Hematopoietic multipotent progenitor cell treated with erythropoietin and hydrocortisone succinate and interleukin-3 and kit ligand, for 6 days (in vitro differentiated cells): ENCODE data around the gene GLE1.
"Not testable (repeated sequence)": the region's sequence is repeated elsewhere in the genome, so short reads cannot be mapped to it uniquely, and the experiment has no call there.

Experiments used
- DNase-seq: peaks from one replicate; pipeline ENCODE4 v3.0.0-alpha.2; 2015

GLE1 gene

GRCh38 chr9:128497824-128498610 lies 6.5 kb upstream of the GLE1 start:
- no peak for DNase-seq

- DNase-seq = no peak
These were observed 5.6 kb upstream of the GLE1 start for GRCh38 chr9:128498911-128499310.

- DNase-seq = no peak
These were observed 4.6 kb upstream of the GLE1 start for GRCh38 chr9:128499920-128500319.

GRCh38 chr9:128503415-128503825 lies 1.1 kb upstream of the GLE1 start:
- not testable (repeated sequence) for DNase-seq

GRCh38 chr9:128503870-128504269 lies 649 bp upstream of the GLE1 start:
- peak; percentile 33 for DNase-seq

GRCh38 chr9:128505414-128505765 lies 871 bp downstream of the GLE1 start:
- no peak for DNase-seq

GRCh38 chr9:128505906-128506305 lies 1.4 kb downstream of the GLE1 start:
- not testable (repeated sequence) for DNase-seq

GRCh38 chr9:128512820-128513219 lies 8.3 kb downstream of the GLE1 start:
- DNase-seq = no peak

GRCh38 chr9:128521956-128522355 lies 17.4 kb downstream of the GLE1 start:
- no peak for DNase-seq

- DNase-seq = no peak
These were observed 18.8 kb downstream of the GLE1 start for GRCh38 chr9:128523199-128523925.

- DNase-seq = no peak
These were observed 22.2 kb downstream of the GLE1 start for GRCh38 chr9:128526720-128527119.

GRCh38 chr9:128528445-128529160 lies 24.1 kb downstream of the GLE1 start:
- DNase-seq = no peak

GRCh38 chr9:128529191-128529590 lies 24.7 kb downstream of the GLE1 start:
- no peak for DNase-seq

- DNase-seq = no peak
These were observed 28.1 kb downstream of the GLE1 start for GRCh38 chr9:128532581-128532980.

GRCh38 chr9:128540634-128541360 lies 36.3 kb downstream of the GLE1 start:
- no peak for DNase-seq

GRCh38 chr9:128546504-128546903 lies 42.0 kb downstream of the GLE1 start:
- DNase-seq = no peak

- DNase-seq = no peak
These were observed 44.4 kb downstream of the GLE1 start for GRCh38 chr9:128548876-128549275.

- no peak for DNase-seq
These were observed 45.7 kb downstream of the GLE1 start for GRCh38 chr9:128550226-128550625.

- DNase-seq = no peak
These were observed 46.5 kb downstream of the GLE1 start for GRCh38 chr9:128550770-128551656.

- no peak for DNase-seq
These were observed 47.2 kb downstream of the GLE1 start for GRCh38 chr9:128551657-128552152.

GRCh38 chr9:128552153-128552743 lies 47.7 kb downstream of the GLE1 start, which contains the start of gene SPTAN1:
Gene SPTAN1 (plus strand): TSS chr9:128552587. CDS start chr9:128566741, 14,154 bp downstream.
- DNase-seq = peak; percentile 88
